GM23338 (cell line): ENCODE data around the gene ARHGAP42. TPM values are rescaled to one million over a fixed set of nuclear protein-coding genes. Genes with fewer than 3 reads are reported as not detected.

ENCODE experiments used
- ATAC-seq: fragments of 200-7000 bp; cut with Tn5 transposase; 3 replicates; pipeline ENCODE4 v1.9.1; 2020
- DNase-seq: peaks from one replicate; pipeline ENCODE4 v3.0.0-alpha.2; 2015; ENCODE audit warnings: low spot score
- H2AFZ ChIP-seq: fragments of 200-600 bp; sonication (generic); 2 replicates; pipeline ENCODE4 v1.8.0; 2016; ENCODE audit warnings: antibody characterized with exemption, mild to moderate bottlenecking, moderate library complexity
- H3F3A ChIP-seq: fragments of 200-600 bp; sonication (generic); replicated peaks from 2 replicates; pipeline ENCODE4 v1.8.0; 2017; ENCODE audit warnings: antibody characterized with exemption, mixed run types, low read depth
- H3K27ac ChIP-seq: fragments of 200-600 bp; sonication (generic); 2 replicates; pipeline ENCODE4 v1.6.1; 2016; ENCODE audit warnings: low read depth
- H3K27me3 ChIP-seq: fragments of 200-600 bp; sonication (generic); 2 replicates; pipeline ENCODE4 v1.8.0; 2016; ENCODE audit warnings: mild to moderate bottlenecking, mixed run types, moderate library complexity; ENCODE audit not compliant: insufficient read depth
- H3K36me3 ChIP-seq: fragments of 200-600 bp; sonication (generic); 2 replicates; pipeline ENCODE4 v1.8.0; 2016; ENCODE audit warnings: mild to moderate bottlenecking; ENCODE audit not compliant: insufficient read depth
- H3K4me1 ChIP-seq: fragments of 200-600 bp; sonication (generic); 2 replicates; pipeline ENCODE4 v1.8.0; 2016; ENCODE audit warnings: mild to moderate bottlenecking, moderate library complexity; ENCODE audit not compliant: insufficient read depth
- H3K4me2 ChIP-seq: fragments of 200-600 bp; sonication (generic); 2 replicates; pipeline ENCODE4 v1.7.1; 2017; ENCODE audit warnings: mixed run types
- H3K4me3 ChIP-seq: fragments of 200-600 bp; sonication (generic); 2 replicates; pipeline ENCODE4 v1.6.1; 2016; ENCODE audit warnings: mixed run types
- H3K79me2 ChIP-seq: fragments of 200-600 bp; sonication (generic); replicated peaks from 2 replicates; pipeline ENCODE4 v1.8.0; 2017; ENCODE audit warnings: mild to moderate bottlenecking; ENCODE audit not compliant: insufficient read depth
- H3K9me2 ChIP-seq: fragments of 200-600 bp; sonication (generic); 2 replicates; pipeline ENCODE4 v1.8.0; 2017; ENCODE audit not compliant: insufficient read depth
- H4K20me1 ChIP-seq: fragments of 200-600 bp; sonication (generic); replicated peaks from 2 replicates; pipeline ENCODE4 v1.8.0; 2017; ENCODE audit warnings: mild to moderate bottlenecking; ENCODE audit not compliant: insufficient read depth
- H3K27ac Mint-ChIP-seq: 2 replicates; pipeline ENCODE4 v1.8.0; 2020; ENCODE audit warnings: inconsistent platforms, mild to moderate bottlenecking, moderate library complexity, mixed read lengths
- H3K27me3 Mint-ChIP-seq: 3 replicates; pipeline ENCODE4 v1.8.0; 2022; ENCODE audit warnings: low read depth, mild to moderate bottlenecking, moderate library complexity, mixed read lengths, inconsistent platforms; ENCODE audit not compliant: insufficient read depth, poor library complexity
- H3K36me3 Mint-ChIP-seq: 3 replicates; pipeline ENCODE4 v1.8.0; 2021; ENCODE audit warnings: low read depth, mild to moderate bottlenecking, inconsistent platforms, moderate library complexity, mixed read lengths
- H3K4me1 Mint-ChIP-seq: 3 replicates; pipeline ENCODE4 v1.8.0; 2020; ENCODE audit warnings: mild to moderate bottlenecking, inconsistent platforms, mixed read lengths
- H3K4me3 Mint-ChIP-seq: 3 replicates; pipeline ENCODE4 v1.8.0; 2021; ENCODE audit warnings: moderate library complexity, mild to moderate bottlenecking, inconsistent platforms, mixed read lengths
- H3K9me3 Mint-ChIP-seq: 3 replicates; pipeline ENCODE4 v1.8.0; 2020; ENCODE audit warnings: moderate library complexity, mild to moderate bottlenecking, inconsistent platforms, mixed read lengths
- CTCF ChIP-seq, 2 experiments: fragments of 200-600 bp in 1 of 2; sonication (generic) in 1 of 2; conservative IDR thresholded peaks; 2 replicates each; pipeline versions ENCODE4 v1.5.1 to v1.6.1; 2016 to 2017; ENCODE audit warnings: antibody characterized with exemption in 2 of 2, low read depth in 2 of 2, mild to moderate bottlenecking in 2 of 2, moderate library complexity in 1 of 2
- EZH2phosphoT487 ChIP-seq: fragments of 200-600 bp; sonication (generic); IDR thresholded peaks from one replicate; pipeline ENCODE4 v1.8.1; 2018; ENCODE audit warnings: antibody characterized with exemption; ENCODE audit not compliant: unreplicated experiment
- JUNB ChIP-seq: IDR thresholded peaks from one replicate; pipeline ENCODE4 v1.6.1; 2016; ENCODE audit warnings: antibody characterized with exemption; ENCODE audit not compliant: unreplicated experiment
- NANOG ChIP-seq: IDR thresholded peaks from 2 replicates; pipeline ENCODE4 v1.6.1; 2016; ENCODE audit warnings: antibody characterized with exemption, borderline replicate concordance
- POLR2AphosphoS5 ChIP-seq: IDR thresholded peaks from 2 replicates; pipeline ENCODE4 v1.6.1; 2016; ENCODE audit warnings: antibody characterized with exemption, low read depth
- REST ChIP-seq: IDR thresholded peaks from one replicate; pipeline ENCODE4 v1.6.1; 2018; ENCODE audit warnings: antibody characterized with exemption; ENCODE audit not compliant: unreplicated experiment
- STAT1 ChIP-seq: IDR thresholded peaks from one replicate; pipeline ENCODE4 v1.6.1; 2016; ENCODE audit warnings: antibody characterized with exemption; ENCODE audit not compliant: unreplicated experiment
- ZNF114 ChIP-seq: fragments of 250-450 bp; sonication (Bioruptor Pico); IDR thresholded peaks from 2 replicates; pipeline ENCODE4 v1.5.0; 2020; ENCODE audit warnings: mild to moderate bottlenecking, moderate library complexity
- ZNF331 ChIP-seq: fragments of 250-450 bp; sonication (Bioruptor Pico); IDR thresholded peaks from 2 replicates; pipeline ENCODE4 v1.5.0; 2020; ENCODE audit warnings: low read depth, mild to moderate bottlenecking, moderate library complexity
- ZNF462 ChIP-seq: fragments of 250-450 bp; sonication (Bioruptor Pico); IDR thresholded peaks from 2 replicates; pipeline ENCODE4 v1.5.0; 2020; ENCODE audit warnings: mild to moderate bottlenecking, moderate library complexity
- polyA plus RNA-seq: library from polyadenylated mRNA; unstranded; fragments of >200 nt; fragmentation: Nextera tagmentation; extraction: Ambion mirVana; gene quantifications from 2 replicates; pipeline ENCODE4 v1.2.1, GENCODE V29; 2016
- total RNA-seq: library from RNA; depleted of rRNA; stranded (reverse); fragments of >200 nt; shearing (Covaris generic); gene quantifications from 2 replicates; pipeline ENCODE4 v1.2.3, GENCODE V29; 2014
- TF ChIP-seq, protein P1 (sequence below): IDR thresholded peaks from 2 replicates; pipeline ENCODE4 v1.6.1; 2016; ENCODE audit warnings: antibody characterized with exemption

The ARHGAP42 gene
- total and polyA plus RNA-seq, 2 experiments from 2014 or later: 23.7 to 35.7 TPM

- H3K27ac Mint-ChIP-seq: peak overlapping the region; percentile 89
- Histone ChIP-seq H3K4me2 (no peak overlapping the region), H3K4me1 (peaks cover 15% of the 10 kb centered on the region), H3K9me2 (no peaks in the 10 kb centered on the region), H3K79me2 (no peaks in the 10 kb centered on the region), H3K36me3 (no peaks in the 10 kb centered on the region), H3F3A (no peaks in the 10 kb centered on the region), H3K27ac (peak overlapping the region; percentile 56), H3K27me3 (no peaks in the 10 kb centered on the region), H4K20me1 (no peaks in the 10 kb centered on the region), H3K4me3 (no peak overlapping the region), H2AFZ (no peak overlapping the region)
- peak; percentile 44 for ATAC-seq
- peaks cover 2% of the 10 kb centered on the region for H3K27me3 Mint-ChIP-seq
- no peak for TF ChIP-seq CTCF (conservative IDR thresholded peaks at IDR 0.05; ENCODE audit: low read depth in 2 of 2)
- TF ChIP-seq, protein P1, sequence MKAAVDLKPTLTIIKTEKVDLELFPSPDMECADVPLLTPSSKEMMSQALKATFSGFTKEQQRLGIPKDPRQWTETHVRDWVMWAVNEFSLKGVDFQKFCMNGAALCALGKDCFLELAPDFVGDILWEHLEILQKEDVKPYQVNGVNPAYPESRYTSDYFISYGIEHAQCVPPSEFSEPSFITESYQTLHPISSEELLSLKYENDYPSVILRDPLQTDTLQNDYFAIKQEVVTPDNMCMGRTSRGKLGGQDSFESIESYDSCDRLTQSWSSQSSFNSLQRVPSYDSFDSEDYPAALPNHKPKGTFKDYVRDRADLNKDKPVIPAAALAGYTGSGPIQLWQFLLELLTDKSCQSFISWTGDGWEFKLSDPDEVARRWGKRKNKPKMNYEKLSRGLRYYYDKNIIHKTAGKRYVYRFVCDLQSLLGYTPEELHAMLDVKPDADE: no peak
- TF ChIP-seq POLR2AphosphoS5: no peak
- no peak for TF ChIP-seq EZH2phosphoT487
- no peak for TF ChIP-seq STAT1
- no peak for TF ChIP-seq ZNF331 (CRISPR knock-in tag)
- no peak for TF ChIP-seq JUNB
- no peak for TF ChIP-seq NANOG
- no peak for TF ChIP-seq REST
- TF ChIP-seq ZNF462 (CRISPR knock-in tag): no peak
- no peak for TF ChIP-seq ZNF114 (CRISPR knock-in tag)
- H3K4me1 Mint-ChIP-seq: peaks cover 41% of the 10 kb centered on the region
- H3K9me3 Mint-ChIP-seq: peaks cover 14% of the 10 kb centered on the region
- peaks cover 12% of the 10 kb centered on the region for H3K36me3 Mint-ChIP-seq
- DNase-seq: peak; percentile 28
- H3K4me3 Mint-ChIP-seq: no peak overlapping the region
Observed at GRCh38 chr11:100876815-100877520, 189.9 kb downstream of the ARHGAP42 start.
